HG03135 (cell line): ENCODE results near the gene BCLAF3.

Experiments used
- ATAC-seq: cut with Tn5 transposase; IDR thresholded peaks from one replicate; pipeline ENCODE4 v1.9.1; 2021; ENCODE audit warnings: mild to moderate bottlenecking, moderate library complexity; ENCODE audit not compliant: unreplicated experiment

Gene BCLAF3

DNA sequence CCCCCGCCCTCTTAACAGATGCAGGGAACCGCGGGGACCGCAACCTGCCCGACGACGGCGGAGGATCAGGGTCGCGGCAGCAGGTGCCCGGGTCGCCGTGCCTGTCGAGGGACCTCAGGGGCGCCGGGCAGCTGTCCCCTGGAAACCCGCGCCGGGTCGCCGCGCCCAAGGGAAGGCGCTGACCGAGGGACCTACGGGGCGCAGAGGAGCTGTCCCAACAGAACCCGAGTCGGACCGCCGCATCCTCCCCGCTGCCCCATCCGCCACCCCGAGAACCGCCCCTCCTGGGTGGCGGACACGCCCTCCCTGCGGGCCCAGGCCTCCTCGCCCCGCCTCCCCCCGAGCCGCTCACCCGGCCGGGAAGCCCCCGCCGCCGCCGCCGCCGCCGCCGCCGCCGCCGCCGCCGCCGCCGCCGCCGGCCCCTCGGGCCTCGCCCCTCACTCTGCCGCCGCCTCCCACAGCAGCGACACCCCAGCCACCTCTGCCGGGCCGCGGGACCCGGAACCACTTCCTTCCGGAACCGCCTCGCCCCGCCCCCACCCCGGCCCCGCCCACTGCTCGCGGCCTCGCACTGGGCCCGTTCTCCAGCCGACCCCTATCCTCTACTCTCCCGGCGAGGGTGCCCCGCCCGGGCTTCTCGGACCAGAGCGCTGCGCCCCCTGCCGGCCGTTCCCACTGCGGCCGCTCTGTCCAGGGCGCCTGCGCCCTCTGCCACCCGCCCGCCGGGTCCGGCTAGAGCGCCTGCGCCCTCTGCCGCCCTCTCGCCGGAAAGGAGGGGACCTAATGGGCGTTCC, at the start of gene BCLAF3:
BCLAF3 (minus strand) TSS at position 506 of the 794 bp plus-strand sequence. CDS start 20,797 bp downstream, outside the sequence.
- peak; percentile 95 for ATAC-seq

DNA sequence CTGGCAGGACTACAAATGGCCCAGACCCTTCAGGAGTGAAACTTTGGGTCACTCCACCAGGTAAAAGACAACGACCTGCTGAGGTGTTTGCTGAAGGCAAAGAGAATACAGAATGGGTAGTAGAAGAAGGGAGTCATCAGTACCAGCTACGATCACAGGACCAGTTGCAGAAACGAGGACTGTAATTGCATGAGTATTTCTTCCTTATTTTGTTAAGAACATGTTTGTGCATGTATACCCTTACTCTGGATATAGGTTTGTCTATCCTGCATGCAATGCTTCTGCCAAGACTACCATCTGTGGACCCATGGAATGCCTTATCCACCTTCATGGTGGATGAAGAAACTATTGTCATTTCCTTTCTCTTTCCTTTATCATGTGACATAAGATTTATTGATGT, 48.1 kb upstream of the BCLAF3 start:
- ATAC-seq = no peak

DNA sequence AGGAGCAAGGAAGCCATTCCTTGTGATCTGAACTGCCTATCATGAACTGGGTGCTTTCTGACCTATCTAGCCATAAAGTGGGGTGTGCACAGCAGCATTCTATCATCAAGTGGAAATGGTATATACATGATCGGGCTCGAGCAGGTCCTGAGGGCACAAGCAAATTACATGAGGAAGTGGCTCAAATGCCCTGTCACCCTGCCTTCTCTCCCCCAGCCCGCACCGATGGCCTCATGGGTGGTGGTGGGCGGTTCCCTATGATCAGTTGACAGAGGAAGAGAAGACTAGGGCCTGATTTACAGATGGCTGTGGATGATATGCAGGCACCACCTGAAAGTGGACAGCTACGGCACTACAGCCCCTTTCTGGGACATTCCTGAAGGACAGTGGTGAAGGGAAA, 46.3 kb upstream of the BCLAF3 start:
- no peak for ATAC-seq

DNA sequence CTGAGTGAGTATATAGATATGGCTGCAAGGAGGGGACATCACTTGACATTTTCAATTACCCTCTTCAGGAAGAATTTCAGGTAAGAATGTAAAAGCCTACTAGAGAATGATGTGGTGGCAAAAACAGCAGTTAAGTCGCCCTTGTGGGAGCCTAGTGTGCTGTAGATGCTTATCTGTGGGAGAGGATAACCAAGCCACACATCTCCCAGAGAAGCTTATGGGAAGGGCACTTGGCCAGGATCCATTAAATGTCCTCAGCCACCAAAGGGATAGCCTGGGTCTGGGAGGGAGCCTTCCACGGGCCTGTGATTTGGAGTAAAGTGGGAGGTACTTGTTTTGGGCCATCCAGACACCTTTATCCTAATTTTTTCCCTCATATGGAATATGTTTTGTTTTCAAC, 41.3 kb upstream of the BCLAF3 start:
- no peak for ATAC-seq

DNA sequence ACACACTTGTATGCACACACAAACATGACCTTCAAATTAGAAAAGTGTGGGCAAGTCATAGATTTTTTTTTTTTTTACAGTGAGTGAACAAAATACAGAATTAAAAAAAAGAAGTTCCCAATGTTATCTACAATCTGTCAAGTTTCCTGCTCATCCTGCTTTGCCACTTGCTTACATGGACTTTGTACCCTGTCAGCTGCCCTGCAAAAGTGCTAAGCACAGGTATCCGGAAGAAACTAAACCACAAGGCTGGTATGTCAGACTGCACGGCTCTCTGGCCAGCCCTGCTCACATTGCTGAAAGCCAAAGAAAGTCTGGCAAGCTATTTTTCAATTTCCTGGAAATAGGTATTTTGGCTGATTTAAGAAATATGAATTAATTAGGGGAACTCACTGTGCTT, 38.9 kb upstream of the BCLAF3 start:
- ATAC-seq = no peak

DNA sequence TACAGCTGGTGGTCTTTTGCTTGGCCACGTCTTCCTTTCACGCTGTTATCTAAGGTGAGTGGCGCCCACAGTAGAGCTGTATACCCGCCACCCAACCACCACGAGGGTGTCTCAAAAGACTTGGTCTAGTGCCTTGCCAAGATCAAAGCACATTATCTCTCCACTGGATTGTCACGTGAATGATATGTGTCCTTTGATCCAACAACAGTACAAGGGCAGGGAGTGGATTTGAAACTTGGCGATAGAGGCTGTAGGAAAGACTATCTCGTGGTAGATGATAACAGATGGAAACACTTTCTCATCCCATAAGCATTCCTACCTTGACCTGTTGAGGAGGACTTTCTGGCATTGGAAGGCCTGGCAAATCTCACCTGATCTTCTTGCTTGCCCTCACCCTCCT, 37.7 kb upstream of the BCLAF3 start:
- no peak for ATAC-seq

DNA sequence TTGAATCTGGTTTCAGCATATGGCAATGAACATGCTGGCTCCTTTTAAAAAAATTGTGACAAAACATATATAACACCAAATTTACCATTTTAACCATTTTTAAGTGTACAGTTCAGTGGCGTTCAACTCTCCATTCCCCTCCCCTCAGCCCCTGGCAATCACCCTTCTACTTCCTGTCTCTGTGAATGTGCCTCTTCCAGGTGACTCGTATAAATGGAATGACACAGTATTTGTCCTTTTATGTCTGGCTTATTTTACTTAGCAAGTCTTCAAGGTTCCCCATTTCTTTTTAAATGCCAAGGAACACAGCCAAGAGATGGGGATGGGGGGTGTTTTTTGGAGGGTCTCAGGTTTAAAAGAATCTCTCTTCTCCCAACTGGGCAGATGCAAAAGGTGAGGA, 35.4 kb upstream of the BCLAF3 start:
- ATAC-seq = no peak

DNA sequence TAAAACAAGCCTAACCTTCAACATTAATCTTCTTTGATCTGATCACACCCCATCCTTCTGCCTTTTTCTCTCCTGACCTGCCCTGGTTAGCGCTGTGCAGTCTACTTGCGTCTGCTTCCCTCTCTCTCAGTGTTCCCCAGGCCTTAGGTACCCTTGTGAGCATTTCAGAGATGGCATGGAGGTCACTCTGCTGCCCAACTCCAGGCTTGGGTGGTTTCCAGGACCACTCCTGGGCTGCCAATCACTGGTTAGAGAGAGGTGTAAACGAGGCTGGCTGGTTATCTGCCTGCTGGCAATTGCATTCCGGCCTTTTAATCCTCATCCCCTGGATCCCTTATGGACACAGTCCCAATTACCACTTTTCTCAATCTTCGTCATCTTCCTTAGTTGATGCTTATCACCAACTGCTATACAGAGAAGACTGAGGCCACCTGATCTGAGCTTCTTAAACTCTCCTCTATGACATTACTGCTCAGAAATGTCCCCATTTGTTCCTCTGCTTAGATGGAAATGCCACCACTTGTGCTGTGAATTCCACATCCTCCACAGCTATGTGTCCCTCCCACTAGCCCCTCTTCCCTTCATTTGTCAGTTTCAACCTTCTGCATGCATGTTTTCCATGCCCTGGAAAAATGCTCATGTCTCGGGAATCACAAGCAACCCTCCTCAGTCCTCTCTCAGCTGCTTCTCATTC, 29.0 kb upstream of the BCLAF3 start:
- no peak for ATAC-seq

DNA sequence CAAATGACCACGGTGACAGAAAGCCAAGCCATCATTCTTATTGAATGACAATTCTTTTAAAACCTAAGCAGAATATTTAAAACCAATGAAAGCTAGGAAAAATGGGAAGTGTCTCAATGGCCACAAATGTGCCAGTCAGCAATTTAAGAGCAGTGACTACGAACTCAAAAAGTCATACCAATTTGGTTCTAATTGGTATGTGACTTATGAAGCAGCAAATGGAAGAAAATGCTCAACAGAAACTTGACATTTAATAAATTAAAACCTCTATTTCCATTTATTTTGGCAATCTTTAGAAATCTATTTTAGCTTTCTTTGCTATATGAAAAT, 25.7 kb upstream of the BCLAF3 start:
- no peak for ATAC-seq

DNA sequence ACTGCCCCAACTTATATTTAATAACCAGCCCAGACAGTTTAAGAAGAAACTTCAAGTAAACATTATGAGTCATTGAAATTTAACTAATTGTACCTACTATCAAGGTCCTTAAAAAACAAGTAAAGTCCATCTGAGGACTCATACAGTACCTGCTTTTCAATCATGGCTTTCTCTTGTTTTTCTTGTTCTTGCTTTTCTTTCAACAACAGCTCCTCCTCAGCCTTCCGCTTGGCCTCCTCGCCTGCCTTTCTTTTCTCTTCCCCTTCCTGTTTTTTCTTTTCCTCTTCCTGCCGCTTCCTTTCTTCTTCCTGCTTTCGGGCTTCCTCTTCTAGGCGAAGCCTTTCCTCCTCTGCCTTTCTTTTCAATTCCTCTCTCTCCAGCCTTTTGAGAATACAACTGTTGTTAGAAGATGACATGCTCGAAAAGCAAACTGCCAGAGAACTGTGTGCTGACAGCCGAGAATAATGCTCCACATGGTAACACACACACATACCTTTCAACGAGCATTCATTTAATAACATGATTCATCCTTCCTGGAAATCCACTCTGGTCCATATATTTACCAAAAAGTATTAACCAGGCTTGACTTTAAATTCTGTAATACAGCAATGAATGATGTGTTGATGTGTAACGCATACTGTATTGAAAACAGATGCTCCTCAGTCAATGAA, 25.2 kb upstream of the BCLAF3 start:
- ATAC-seq = no peak

DNA sequence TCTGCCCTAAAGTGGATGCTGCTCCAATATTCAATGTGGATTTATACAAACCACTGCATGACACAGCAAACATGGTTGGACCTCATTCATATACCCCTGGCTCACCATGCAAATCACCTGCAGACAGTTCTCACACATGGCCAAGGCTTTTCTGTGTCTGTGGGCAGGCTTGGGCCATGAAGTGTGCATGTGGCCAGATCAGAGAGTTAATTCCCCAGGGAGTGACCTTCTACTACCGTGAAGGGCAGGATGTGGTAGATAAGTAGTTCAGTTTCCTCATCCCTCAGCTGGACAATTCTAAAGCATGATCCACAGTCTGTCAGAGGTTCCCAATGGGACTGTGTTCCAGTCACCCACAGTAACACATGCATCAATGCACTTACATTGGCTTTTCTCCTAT, 24.6 kb upstream of the BCLAF3 start:
- no peak for ATAC-seq

DNA sequence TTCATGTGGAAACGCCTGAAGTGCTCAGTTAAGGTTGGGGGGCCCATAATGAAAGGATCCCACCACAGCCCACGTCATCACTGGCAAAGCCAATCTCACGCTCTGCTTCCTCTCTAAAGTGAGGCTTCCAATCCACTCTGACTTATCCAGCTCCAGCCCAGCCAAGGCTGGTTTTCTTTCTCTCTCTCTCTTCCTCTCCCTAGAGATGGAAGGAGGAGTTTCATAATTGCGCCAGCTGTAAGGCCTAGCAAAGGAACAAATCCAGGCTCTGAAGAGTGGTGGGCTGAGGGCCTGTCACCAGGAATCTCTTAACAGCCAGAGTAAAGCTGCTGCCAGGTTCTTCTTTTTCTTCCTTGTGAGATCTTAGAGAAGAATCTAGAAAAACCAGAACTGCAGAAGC, 20.7 kb upstream of the BCLAF3 start:
- ATAC-seq = no peak

DNA sequence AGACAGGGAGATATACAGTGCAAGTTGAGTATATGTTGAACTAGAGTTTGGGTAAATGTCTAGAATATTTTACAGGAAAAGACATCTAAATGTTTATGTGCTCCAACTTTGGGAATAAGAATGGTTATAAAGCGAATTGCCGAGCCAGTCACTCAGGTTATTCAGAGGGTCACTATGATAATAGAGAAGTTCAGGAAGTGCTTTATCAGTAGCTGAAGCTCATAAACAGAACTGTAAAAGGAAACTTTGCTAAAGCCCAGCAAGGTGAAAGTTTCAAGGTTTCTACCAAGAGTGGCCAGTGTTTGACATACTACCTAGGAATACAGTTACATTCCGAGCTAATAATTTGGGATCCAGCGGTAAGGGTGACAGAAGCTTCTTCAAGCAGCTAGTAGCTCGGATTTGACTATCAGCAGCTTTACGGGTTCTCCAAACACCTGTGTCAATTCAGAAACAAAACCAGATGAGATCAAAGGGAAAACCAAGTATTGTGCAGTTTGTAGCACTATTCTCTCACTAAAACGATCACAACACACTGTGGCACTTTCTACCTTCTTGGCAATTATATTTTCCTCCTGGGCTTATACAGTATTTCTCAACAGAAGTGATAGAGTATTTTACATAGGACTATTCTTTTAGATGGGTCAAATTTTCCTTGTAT, 17.2 kb upstream of the BCLAF3 start:
- no peak for ATAC-seq

DNA sequence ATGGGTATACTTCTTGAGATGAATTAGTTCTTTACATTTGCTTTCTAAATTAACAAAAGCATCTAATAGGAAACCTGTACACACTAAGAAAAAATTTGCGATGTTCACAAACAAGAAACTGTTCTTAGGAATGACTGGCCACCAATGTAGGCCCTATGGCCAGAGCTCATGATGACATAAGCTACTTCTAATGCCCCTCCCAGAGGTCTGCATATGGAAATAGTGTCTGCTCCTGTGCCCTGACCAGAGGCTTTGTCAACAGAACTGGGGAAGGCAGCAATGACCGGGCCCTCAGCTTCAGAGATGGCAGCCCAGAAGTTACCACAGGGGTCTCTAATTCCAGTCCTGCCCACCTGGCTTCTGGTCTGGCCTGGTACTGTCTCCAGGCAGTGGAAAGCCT, 15.0 kb upstream of the BCLAF3 start:
- ATAC-seq = no peak

DNA sequence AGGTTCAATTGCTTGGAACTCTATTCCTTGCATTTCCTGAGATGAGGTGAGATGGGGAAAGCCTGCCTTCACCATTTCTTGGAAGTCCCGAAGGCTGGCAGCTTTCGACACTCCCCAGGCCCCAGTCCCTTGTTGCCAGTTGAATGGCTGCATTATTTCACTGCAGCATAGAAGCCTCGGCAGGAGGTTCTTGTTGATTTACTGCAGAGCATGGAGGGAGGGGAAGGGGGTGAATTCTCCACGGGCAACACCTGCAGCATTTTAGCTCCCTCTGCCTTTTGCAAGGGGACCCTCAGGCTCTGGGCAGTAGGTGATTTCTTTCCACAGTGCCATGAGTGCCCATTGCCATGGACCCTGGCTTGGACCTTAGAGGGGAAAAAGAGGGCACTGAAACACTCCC, 10.7 kb upstream of the BCLAF3 start:
- ATAC-seq = no peak

DNA sequence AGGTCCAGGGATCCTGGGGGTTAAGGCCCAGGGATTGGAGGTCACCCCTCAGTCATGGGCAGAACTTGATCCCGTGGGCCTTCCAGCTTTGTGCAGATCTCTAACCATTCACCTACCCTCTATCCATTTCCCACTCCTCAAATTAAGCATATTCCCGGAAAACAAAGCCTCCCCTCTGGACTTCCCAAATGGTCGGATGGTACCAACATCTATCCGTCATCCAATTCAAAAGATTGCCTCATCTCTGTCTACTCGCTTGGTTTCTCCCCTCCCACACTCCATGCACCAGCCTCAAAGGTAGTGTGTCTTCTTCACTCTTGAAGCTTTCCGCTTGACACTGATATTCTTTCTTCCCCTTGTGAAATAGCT, 473 bp upstream of the BCLAF3 start:
- ATAC-seq = no peak

DNA sequence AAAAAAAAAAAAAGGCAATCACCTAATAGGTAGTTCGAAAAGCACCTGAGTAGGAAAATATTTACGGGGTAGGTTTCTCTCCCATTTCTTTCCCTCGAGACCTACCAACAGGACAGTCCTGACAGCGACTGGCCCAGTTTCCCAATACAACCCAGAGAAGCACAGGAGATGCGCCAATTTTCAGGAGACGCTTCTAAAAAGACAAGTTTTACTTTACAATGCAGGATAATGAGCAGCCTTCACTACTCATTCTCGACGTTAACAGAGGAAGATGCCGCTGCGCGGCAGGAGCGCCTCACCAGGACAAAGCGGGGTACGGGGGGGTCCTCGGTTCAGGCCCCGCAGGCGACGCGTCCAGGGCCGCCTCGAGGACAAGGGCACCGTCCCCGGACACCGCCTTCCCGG, 708 bp downstream of the BCLAF3 start:
- peak; percentile 19 for ATAC-seq

DNA sequence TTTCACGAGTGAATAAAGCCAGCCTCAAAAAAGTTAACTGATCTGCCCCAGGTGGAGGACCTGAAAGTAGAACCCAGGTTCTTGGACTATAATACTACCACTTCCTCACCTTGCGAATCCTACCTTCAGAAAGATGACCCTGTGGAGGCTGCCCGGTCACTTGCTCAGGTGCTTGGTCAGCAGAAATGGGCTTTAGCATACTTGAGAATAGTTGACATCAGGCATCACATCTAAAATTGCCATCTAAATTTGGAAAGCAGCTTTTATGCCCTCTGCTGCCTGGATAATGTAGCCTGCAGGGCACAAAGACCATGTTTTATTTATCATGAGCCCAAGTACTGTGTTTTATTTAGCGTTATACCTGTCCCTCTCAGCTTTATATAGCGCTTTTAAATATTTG, 3.0 kb downstream of the BCLAF3 start:
- no peak for ATAC-seq

DNA sequence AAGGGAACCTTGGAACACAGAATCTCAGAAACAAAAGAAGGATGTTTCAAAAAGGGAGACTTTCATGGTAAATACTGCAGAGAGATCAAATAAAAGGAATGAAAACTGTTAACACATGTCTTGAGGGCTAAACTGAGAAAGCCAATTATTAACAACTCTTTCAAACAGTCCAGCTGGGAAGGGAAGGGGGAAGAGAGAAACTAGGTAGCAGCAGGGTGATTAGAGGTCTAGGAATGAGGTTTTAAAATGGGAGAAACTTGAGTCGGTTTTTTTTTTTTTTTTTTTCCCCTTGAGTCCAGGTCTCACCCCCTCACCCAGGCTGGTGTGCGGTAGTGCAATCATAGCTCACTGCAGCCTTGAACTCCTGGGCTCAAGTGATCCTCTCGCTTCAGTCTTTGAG, 4.3 kb downstream of the BCLAF3 start:
- no peak for ATAC-seq

DNA sequence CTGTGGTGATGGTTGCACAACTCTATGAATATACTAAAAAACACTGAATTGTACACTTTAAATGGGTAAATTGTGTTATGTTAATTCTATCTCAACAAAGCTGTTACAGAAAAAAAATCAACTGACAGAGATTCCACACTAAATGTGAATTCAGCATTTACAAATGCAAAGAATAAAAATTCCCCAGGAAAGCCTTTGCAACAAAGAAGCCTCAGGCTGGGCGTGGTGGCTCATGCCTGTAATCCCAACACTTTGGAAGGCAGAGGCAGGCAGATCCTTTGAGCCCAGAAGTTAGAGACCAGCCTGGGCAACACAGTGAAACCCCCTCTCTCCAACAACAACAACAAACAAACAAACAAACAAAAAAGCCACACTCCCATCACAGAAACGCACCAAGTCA, 8.9 kb downstream of the BCLAF3 start:
- ATAC-seq = no peak

DNA sequence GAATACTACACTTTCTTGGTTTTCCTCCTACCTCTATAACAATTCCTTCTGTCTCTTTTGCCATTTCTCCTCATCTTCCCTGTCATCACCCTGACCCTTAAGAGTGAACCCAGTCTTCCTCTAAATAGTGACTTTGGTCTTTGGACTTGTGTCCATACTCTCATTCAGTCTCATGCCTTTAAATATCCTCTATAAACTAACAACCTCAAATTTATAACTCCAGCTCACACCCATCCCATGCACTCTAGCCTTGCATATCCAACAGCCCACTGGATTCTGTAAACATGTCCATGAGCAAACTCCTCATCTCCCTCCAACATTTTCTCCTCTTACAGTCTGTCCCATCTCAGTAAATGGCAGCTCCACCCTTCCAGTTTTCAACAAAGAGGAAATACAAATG, 15.0 kb downstream of the BCLAF3 start:
- ATAC-seq = no peak

DNA sequence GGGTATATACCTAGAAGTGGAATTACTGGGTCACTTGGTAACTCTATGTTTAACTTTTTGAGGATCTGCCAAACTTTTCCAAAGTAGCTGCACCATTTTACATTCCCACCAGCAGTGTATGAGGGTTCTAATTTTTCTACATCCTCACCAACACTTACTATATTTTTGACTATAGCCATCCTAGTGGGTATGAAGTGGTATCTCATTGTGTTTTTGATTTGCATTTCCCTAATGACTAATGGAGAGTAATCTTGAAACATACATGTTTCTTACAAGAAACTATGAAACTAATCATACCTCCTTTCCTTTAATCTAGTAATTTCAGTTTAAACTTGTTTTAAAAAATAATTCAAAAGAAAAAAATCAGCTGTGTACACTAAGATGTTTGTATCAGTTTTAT, 17.9 kb downstream of the BCLAF3 start:
- ATAC-seq = no peak
